A549 (cell line): ENCODE data around the gene ITIH3.

ENCODE experiments used
- CBX8 ChIP-seq: fragments of 200-600 bp; sonication (generic); IDR thresholded peaks from 2 replicates; pipeline ENCODE4 v1.6.1; 2016
- CTCF ChIP-seq: fragments of >200 bp; sonication (Bioruptor Twin); formaldehyde crosslinking; IDR thresholded peaks from 3 replicates; pipeline ENCODE4 v1.5.1; 2016
- MAFK ChIP-seq: fragments of 450-650 bp; IDR thresholded peaks from 2 replicates; pipeline ENCODE4 v1.6.1; 2014; ENCODE audit not compliant: partially characterized antibody
- NFE2L2 ChIP-seq: fragments of 150-350 bp; conservative IDR thresholded peaks from 2 replicates; pipeline ENCODE4 v1.6.1; 2014; ENCODE audit warnings: low read length
- REST ChIP-seq: fragments of 200-600 bp; sonication (generic); IDR thresholded peaks from 2 replicates; pipeline ENCODE4 v1.6.1; 2016; ENCODE audit warnings: antibody characterized with exemption, mild to moderate bottlenecking, moderate library complexity
- RFX5 ChIP-seq: fragments of 450-650 bp; IDR thresholded peaks from 2 replicates; pipeline ENCODE4 v1.7.1; 2014; ENCODE audit warnings: antibody characterized with exemption, mild to moderate bottlenecking, moderate library complexity
- SMC3 ChIP-seq: fragments of >200 bp; sonication (Bioruptor Twin); formaldehyde crosslinking; IDR thresholded peaks from 3 replicates; pipeline ENCODE4 v1.6.1; 2018; ENCODE audit warnings: inconsistent platforms

DNA sequence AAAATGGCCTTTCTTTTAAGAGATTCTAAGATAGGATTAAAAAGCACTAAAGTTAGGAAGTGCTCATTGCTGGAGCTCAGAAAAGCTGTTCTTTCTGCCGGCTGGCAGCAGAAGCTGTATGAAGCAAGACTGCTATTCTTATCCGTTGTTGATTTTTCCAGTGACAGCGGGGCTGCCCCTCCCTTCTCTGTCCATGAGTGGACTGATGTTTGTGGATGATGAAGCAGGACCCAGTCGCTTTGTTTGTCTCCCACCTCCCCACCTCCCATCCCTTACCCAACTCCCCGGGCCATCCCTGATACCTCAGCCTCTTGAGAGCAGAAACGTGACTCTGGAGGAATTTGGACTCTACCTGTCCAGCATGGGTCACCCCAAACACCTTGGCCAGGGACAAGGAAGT lies 50.6 kb downstream of the ITIH3 start:
- TF ChIP-seq CTCF (no peak), SMC3 (no peak), MAFK (no peak), RFX5 (no peak), NFE2L2 (no peak), REST (no peak), CBX8 (no peak)
